Neural progenitor cell (in vitro differentiated cells): ENCODE results near the gene CCDC15.
"Not testable (repeated sequence)": the region's sequence is repeated elsewhere in the genome, so short reads cannot be mapped to it uniquely, and the experiment has no call there.

Source experiments
- CTCF ChIP-seq: fragments of 200-600 bp; sonication (generic); IDR thresholded peaks from 2 replicates; pipeline ENCODE4 v1.5.1; 2017; ENCODE audit warnings: antibody characterized with exemption, mild to moderate bottlenecking
- EZH2phosphoT487 ChIP-seq: fragments of 200-600 bp; sonication (generic); IDR thresholded peaks from 2 replicates; pipeline ENCODE4 v1.6.1; 2017; ENCODE audit warnings: antibody characterized with exemption

GRCh38 chr11:125089481-125089880, 135.5 kb downstream of the CCDC15 start:
- not testable (repeated sequence) for TF ChIP-seq EZH2phosphoT487, CTCF
